Body of pancreas (tissue), 4 donors: ENCODE data around the gene BAIAP3. TPM values are rescaled to one million over a fixed set of nuclear protein-coding genes. Genes with fewer than 3 reads are reported as not detected.

Source experiments
- ATAC-seq: fragments of 150-250 bp; one replicate; pipeline ENCODE4 v1.9.1; 2016
- DNase-seq, 4 donors: peaks; one replicate each; pipeline ENCODE4 v3.0.0-alpha.2; 2019
- H3K27ac ChIP-seq, 4 donors: fragments of 200-600 bp; sonication (generic); 1 replicate in 3 of 4; 2 replicates in 1 of 4; pipeline versions ENCODE4 v1.5.1 to v1.6.1; 2016 to 2019; ENCODE audit warnings: mild to moderate bottlenecking in 1 of 4, mixed read lengths in 1 of 4, moderate library complexity in 1 of 4
- H3K27me3 ChIP-seq, 2 donors: fragments of 200-600 bp; sonication (generic); one replicate each; pipeline ENCODE4 v1.6.0; 2016; ENCODE audit warnings: mild to moderate bottlenecking in 1 of 2
- H3K36me3 ChIP-seq, 2 donors: fragments of 200-600 bp; sonication (generic); replicated peaks in 1 of 2; 2 replicates each; pipeline ENCODE4 v1.5.1; 2016; ENCODE audit warnings: low read depth in 2 of 2; ENCODE audit not compliant: insufficient read depth in 1 of 2
- H3K4me1 ChIP-seq: fragments of 200-600 bp; sonication (generic); one replicate; pipeline ENCODE4 v1.6.0; 2016
- H3K4me3 ChIP-seq, 2 donors: fragments of 200-600 bp; sonication (generic); 1 replicate in 1 of 2; 2 replicates in 1 of 2; pipeline ENCODE4 v1.5.1; 2016 to 2019
- H3K9me3 ChIP-seq, 3 donors: fragments of 200-600 bp; sonication (generic); 1 replicate in 2 of 3; 2 replicates in 1 of 3; pipeline ENCODE4 v1.5.1; 2016
- POLR2A ChIP-seq, 3 donors: fragments of 450-650 bp; IDR thresholded peaks; one replicate each; pipeline ENCODE4 v1.6.1; 2016; ENCODE audit warnings: antibody characterized with exemption in 3 of 3, mild to moderate bottlenecking in 2 of 3
- WGBS, 2 donors: methylation state at CpG; one replicate each; pipeline ENCODE4 v1.1.5; 2017; 5-methylcytosine and 5-hydroxymethylcytosine counted together
- intact Hi-C: fragments of 100-400 bp; cut with DNase I; formaldehyde crosslinking; loops from one replicate; pipeline ENCODE4 v1.15.1; 2023
- total RNA-seq, 2 donors: library from RNA; depleted of rRNA; stranded (reverse); fragments of >200 nt; gene quantifications; one replicate each; pipeline ENCODE4 v1.1.0, GENCODE V29; 2016
- TF ChIP-seq, protein P1 (sequence below), 7 experiments: fragments of 450-650 bp in 4 of 7; fragments of 200-600 bp in 3 of 7; sonication (generic) in 3 of 7; IDR thresholded peaks; one replicate each; pipeline ENCODE4 v1.5.1; 2016 to 2019; ENCODE audit warnings: antibody characterized with exemption in 7 of 7

Gene BAIAP3
- total RNA-seq, 2 donors from 2014 or later = 7.0 to 20.8 TPM

DNA sequence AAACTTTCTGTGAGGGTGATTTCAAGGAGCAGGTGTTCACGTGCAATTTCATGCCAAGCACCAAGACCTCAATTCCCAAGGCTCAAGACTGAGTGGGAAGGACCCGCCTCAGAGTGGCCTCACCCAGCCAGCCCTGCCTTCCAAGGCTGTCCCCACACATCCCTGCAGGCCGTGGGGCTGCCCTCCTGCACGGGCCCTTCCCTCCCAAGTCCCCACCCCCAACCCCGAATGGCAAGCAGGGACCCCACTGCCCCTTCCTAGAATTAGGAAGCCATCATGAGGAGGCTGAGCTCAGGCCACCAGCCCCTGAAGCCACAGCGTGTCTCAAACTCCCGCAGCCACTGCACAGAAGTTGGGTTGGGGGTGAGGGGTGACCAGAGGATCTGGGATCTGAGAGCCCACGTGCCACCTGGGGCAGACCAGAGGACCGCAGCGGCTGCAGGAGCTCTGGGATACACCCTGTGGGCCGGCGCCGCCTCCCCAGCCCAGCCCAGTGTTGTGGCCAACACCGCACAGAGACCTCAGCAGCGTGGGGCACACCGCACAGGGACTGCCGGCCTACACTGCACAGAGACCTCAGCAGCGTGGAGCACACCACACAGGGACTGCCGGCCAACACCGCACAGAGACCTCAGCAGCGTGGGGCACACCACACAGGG, 39.0 kb downstream of the BAIAP3 start:
- no peak for TF ChIP-seq POLR2A (IDR thresholded peaks at IDR 0.05)
- TF ChIP-seq, protein P1, sequence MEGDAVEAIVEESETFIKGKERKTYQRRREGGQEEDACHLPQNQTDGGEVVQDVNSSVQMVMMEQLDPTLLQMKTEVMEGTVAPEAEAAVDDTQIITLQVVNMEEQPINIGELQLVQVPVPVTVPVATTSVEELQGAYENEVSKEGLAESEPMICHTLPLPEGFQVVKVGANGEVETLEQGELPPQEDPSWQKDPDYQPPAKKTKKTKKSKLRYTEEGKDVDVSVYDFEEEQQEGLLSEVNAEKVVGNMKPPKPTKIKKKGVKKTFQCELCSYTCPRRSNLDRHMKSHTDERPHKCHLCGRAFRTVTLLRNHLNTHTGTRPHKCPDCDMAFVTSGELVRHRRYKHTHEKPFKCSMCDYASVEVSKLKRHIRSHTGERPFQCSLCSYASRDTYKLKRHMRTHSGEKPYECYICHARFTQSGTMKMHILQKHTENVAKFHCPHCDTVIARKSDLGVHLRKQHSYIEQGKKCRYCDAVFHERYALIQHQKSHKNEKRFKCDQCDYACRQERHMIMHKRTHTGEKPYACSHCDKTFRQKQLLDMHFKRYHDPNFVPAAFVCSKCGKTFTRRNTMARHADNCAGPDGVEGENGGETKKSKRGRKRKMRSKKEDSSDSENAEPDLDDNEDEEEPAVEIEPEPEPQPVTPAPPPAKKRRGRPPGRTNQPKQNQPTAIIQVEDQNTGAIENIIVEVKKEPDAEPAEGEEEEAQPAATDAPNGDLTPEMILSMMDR (IDR thresholded peaks at IDR 0.05) = no peak
- WGBS, 2 donors = 75 to 84% methylated on average over 5 to 9 of the region's 21 CpGs
- Histone ChIP-seq H3K4me1 (no peaks in the 10 kb centered on the region), H3K27me3 (no peaks in the 10 kb centered on the region), H3K9me3 (no peaks in the 10 kb centered on the region), H3K36me3 (no peaks in the 10 kb centered on the region), H3K4me3 (no peak overlapping the region), H3K27ac (no peak overlapping the region)
- DNase-seq (no peak), ATAC-seq (no peak)
- intact Hi-C loops = no loop called here

GRCh38 chr16:1374418-1375297, 41.2 kb downstream of the BAIAP3 start:
- intact Hi-C loops = no loop called here
- H3K9me3 ChIP-seq = no peaks in the 10 kb centered on the region
- H3K27me3 ChIP-seq = no peaks in the 10 kb centered on the region
- ATAC-seq = no peak
- TF ChIP-seq, protein P1 (IDR thresholded peaks at IDR 0.05) = no peak
- no peak for TF ChIP-seq POLR2A (IDR thresholded peaks at IDR 0.05)
- H3K36me3 ChIP-seq = no peaks in the 10 kb centered on the region
- H3K27ac ChIP-seq = no peak overlapping the region
- WGBS, 2 donors = 92% methylated on average over 46 of the region's 46 CpGs; no CpG with 5 or more reads in 1 of the 2 donors
- H3K4me1 ChIP-seq = peaks cover 12% of the 10 kb centered on the region
- H3K4me3 ChIP-seq = no peak overlapping the region
- no peak for DNase-seq

DNA sequence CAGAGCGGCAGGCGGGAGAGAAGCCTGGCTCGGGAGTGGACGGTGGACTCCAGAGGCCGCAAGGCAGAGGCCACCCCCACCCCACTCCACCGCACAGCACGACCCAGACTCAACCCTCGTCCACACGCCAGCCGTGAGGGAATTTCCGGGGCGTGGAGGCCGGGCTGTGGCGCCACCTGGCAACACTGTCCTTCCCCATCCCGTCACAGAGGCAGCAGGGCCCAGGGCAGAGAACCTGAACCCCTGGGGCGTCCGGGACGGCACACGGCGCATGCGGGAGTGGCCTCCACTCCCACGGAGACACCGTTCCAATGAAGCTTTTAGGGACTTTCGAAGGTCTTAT, 41.8 kb downstream of the BAIAP3 start:
- H3K9me3 ChIP-seq = no peaks in the 10 kb centered on the region
- intact Hi-C loops = no loop called here
- DNase-seq (no peak), ATAC-seq (no peak)
- no peak overlapping the region for H3K27ac ChIP-seq
- H3K4me1 ChIP-seq = peaks cover 18% of the 10 kb centered on the region
- no peaks in the 10 kb centered on the region for H3K36me3 ChIP-seq
- no peak for TF ChIP-seq POLR2A (IDR thresholded peaks at IDR 0.05)
- TF ChIP-seq, protein P1 (IDR thresholded peaks at IDR 0.05) = no peak
- WGBS, 2 donors = 91 to 92% methylated on average over 14 to 24 of the region's 24 CpGs
- no peaks in the 10 kb centered on the region for H3K27me3 ChIP-seq
- H3K4me3 ChIP-seq = no peak overlapping the region

DNA sequence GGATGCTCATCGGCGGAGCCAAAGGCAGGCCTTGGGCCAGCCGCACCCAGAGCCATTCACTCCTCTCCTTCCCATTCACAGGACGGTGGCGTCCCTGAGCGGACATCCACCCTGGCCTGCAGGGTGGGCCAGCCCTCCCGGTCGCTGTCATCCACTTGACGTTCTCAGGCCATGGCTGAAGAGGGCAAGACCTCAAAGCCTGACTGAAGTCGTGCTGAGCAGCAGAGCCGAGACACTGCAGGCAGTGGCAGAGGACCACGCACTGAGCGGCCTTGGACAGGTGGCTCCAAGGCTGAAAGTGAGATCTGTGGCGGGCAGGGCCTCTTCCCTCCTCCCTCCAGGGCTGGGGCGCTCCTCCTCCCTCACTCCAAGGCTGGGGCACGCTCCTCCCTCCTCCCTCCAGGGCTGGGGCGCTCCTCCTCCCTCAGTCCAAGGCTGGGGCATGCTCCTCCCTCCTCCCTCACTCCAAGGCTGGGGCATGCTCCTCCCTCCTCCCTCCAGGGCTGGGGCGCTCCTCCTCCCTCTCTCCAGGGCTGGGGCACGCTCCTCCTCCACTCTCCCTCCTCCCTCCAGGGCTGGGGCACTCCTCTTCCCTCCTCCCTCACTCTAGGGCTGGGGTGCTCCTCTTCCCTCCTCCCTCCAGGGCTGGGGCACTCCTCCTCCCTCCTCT, 42.4 kb downstream of the BAIAP3 start:
- ATAC-seq (no peak), DNase-seq (no peak)
- peaks cover 0 to 1% of the 10 kb centered on the region in 2 donors for H3K36me3 ChIP-seq
- WGBS, 2 donors = 89 to 90% methylated on average over 5 to 15 of the region's 19 CpGs
- H3K27me3 ChIP-seq = no peaks in the 10 kb centered on the region
- intact Hi-C loops = no loop called here
- peaks cover 18% of the 10 kb centered on the region for H3K4me1 ChIP-seq
- H3K4me3 ChIP-seq = no peak overlapping the region
- TF ChIP-seq, protein P1 (IDR thresholded peaks at IDR 0.05) = no peak
- no peak for TF ChIP-seq POLR2A (IDR thresholded peaks at IDR 0.05)
- no peak overlapping the region for H3K27ac ChIP-seq
- H3K9me3 ChIP-seq = no peaks in the 10 kb centered on the region
